ENCODE results near the gene SYTL2. TPM values are rescaled to one million over a fixed set of nuclear protein-coding genes. Genes with fewer than 3 reads are reported as not detected.

The SYTL2 gene
- total and polyA plus RNA-seq, 2 experiments from 2014 or later = 3.4 to 7.2 TPM

- no peak for TF ChIP-seq ZNF462 (CRISPR knock-in tag; IDR thresholded peaks at IDR 0.05)
- no peak for TF ChIP-seq ZNF114 (CRISPR knock-in tag; IDR thresholded peaks at IDR 0.05)
- no peak for TF ChIP-seq EZH2 (IDR thresholded peaks at IDR 0.05; ENCODE audit: low read depth, unreplicated experiment)
- no peak for TF ChIP-seq JUNB (IDR thresholded peaks at IDR 0.05; ENCODE audit: unreplicated experiment)
Observed at GRCh38 chr11:85809191-85809590, 1.8 kb downstream of the SYTL2 start (continued).

GRCh38 chr11:85806876-85807275 lies 4.1 kb downstream of the SYTL2 start:
- H3K4me1 ChIP-seq (ENCODE audit: insufficient read depth) = peaks cover 9% of the 10 kb centered on the region
- no peaks in the 10 kb centered on the region for H3K36me3 ChIP-seq (ENCODE audit: insufficient read depth)
- no peak overlapping the region for H3K4me3 ChIP-seq
- no peaks in the 10 kb centered on the region for H3K9me2 ChIP-seq (ENCODE audit: insufficient read depth)
- H3K4me1 Mint-ChIP-seq = peaks cover 17% of the 10 kb centered on the region
- H3K4me2 ChIP-seq = no peak overlapping the region
- H3K27ac Mint-ChIP-seq = no peak overlapping the region
- DNase-seq (ENCODE audit: low spot score) (no peak), ATAC-seq (no peak)
- H4K20me1 ChIP-seq (replicated peaks; ENCODE audit: insufficient read depth) = no peaks in the 10 kb centered on the region
- H3K79me2 ChIP-seq (replicated peaks; ENCODE audit: insufficient read depth) = no peaks in the 10 kb centered on the region
- H3K27me3 ChIP-seq (ENCODE audit: insufficient read depth) = peaks cover 24% of the 10 kb centered on the region
- H3K27ac ChIP-seq (ENCODE audit: low read depth) = no peak overlapping the region
- no peak overlapping the region for H3K4me3 Mint-ChIP-seq
- H2AFZ ChIP-seq = no peak overlapping the region
- no peaks in the 10 kb centered on the region for H3K36me3 Mint-ChIP-seq (ENCODE audit: low read depth)
- H3K27me3 Mint-ChIP-seq (ENCODE audit: insufficient read depth, low read depth, poor library complexity) = peaks cover 17% of the 10 kb centered on the region
- H3F3A ChIP-seq (replicated peaks; ENCODE audit: low read depth) = 0 out of 2 replicates have a peak, but pooled peaks cover 4% of the 10 kb centered on the region
- no peaks in the 10 kb centered on the region for H3K9me3 Mint-ChIP-seq
- TF ChIP-seq CTCF (conservative IDR thresholded peaks at IDR 0.05; ENCODE audit: low read depth in 2 of 2) (no peak), CREB1 (CRISPR knock-in tag; IDR thresholded peaks at IDR 0.05; ENCODE audit: low read depth) (no peak), ZNF331 (CRISPR knock-in tag; IDR thresholded peaks at IDR 0.05; ENCODE audit: low read depth) (no peak), EZH2 (IDR thresholded peaks at IDR 0.05; ENCODE audit: low read depth, unreplicated experiment) (no peak), REST (IDR thresholded peaks at IDR 0.05; ENCODE audit: unreplicated experiment) (no peak), JUNB (IDR thresholded peaks at IDR 0.05; ENCODE audit: unreplicated experiment) (no peak), ZNF114 (CRISPR knock-in tag; IDR thresholded peaks at IDR 0.05) (no peak), STAT1 (IDR thresholded peaks at IDR 0.05; ENCODE audit: unreplicated experiment) (no peak)

Data from GM23338 (cell line).